HCT116 (cell line): ENCODE measurements around the gene RBCK1. TPM values are rescaled to one million over a fixed set of nuclear protein-coding genes. Genes with fewer than 3 reads are reported as not detected.

Experiments used
- ATAC-seq: fragments of 200-7000 bp; cut with Tn5 transposase; 2 replicates; pipeline ENCODE4 v1.9.1; 2020; ENCODE audit warnings: mild to moderate bottlenecking, moderate library complexity
- BruUV-seq: library from RNA; stranded (reverse); fragments of 400-500 nt; replicated peaks from 2 replicates; lab custom pipeline; 2021; lab: Mats Ljungman, UMichigan
- CTCF ChIA-PET: fragments of 300-600 bp; sonication (Branson Sonifier 250); formaldehyde crosslinking; loops from one replicate; lab custom pipeline; 2021; ENCODE audit warnings: antibody characterized with exemption; lab: Charles Lee
- POLR2A ChIA-PET: fragments of 300-600, 350-600 bp; sonication (Branson Sonifier 250); formaldehyde crosslinking; loops from one replicate; lab custom pipeline; 2021; ENCODE audit warnings: antibody characterized with exemption; lab: Charles Lee
- RAD21 ChIA-PET, 2 experiments: fragments of 300-600 bp; sonication (Branson Sonifier 250); formaldehyde crosslinking; loops; one replicate each; lab custom pipeline; 2023; ENCODE audit warnings: low total read pairs in 2 of 2; ENCODE audit not compliant: uncharacterized antibody in 2 of 2, unreplicated experiment in 2 of 2, low non-redundant PET in 1 of 2; lab: Charles Lee
- DNase-seq: peaks from one replicate; pipeline ENCODE4 v3.0.0-alpha.2; 2010; ENCODE audit warnings: low read depth, low spot score
- H2AFZ ChIP-seq: fragments of 200-600 bp; shearing (Covaris generic), sonication (generic); 2 replicates; pipeline ENCODE4 v1.6.1; 2017; ENCODE audit warnings: low read depth, mixed run types, mixed read lengths, antibody characterized with exemption, low read length; ENCODE audit not compliant: poor library complexity, severe bottlenecking
- H3K27ac ChIP-seq: 2 replicates; pipeline ENCODE4 v1.5.1; 2012; ENCODE audit warnings: low read depth, low read length
- H3K27me3 ChIP-seq: fragments of 200-600 bp; sonication (generic); 2 replicates; pipeline ENCODE4 v1.6.1; 2016; ENCODE audit warnings: mixed run types, low read length, mixed read lengths; ENCODE audit not compliant: insufficient read depth
- H3K36me3 ChIP-seq, 2 experiments: fragments of 200-500 bp in 1 of 2; fragments of 200-600 bp in 1 of 2; sonication (Bioruptor generic) in 1 of 2; sonication (generic) in 1 of 2; 2 replicates each; pipeline versions ENCODE4 v1.5.1 to v1.6.1; 2014 to 2016; ENCODE audit warnings: low read length in 2 of 2, inconsistent platforms in 1 of 2, mixed read lengths in 1 of 2, mixed run types in 1 of 2; ENCODE audit not compliant: insufficient read depth in 2 of 2, control insufficient read depth in 1 of 2
- H3K4me1 ChIP-seq, 2 experiments: fragments of 200-600 bp in 1 of 2; sonication (generic) in 1 of 2; 2 replicates each; pipeline versions ENCODE4 v1.5.1 to v1.6.1; 2012 to 2017; ENCODE audit warnings: low read length in 2 of 2, inconsistent platforms in 1 of 2, mild to moderate bottlenecking in 1 of 2, mixed read lengths in 1 of 2, mixed run types in 1 of 2, moderate library complexity in 1 of 2; ENCODE audit not compliant: insufficient read depth in 2 of 2, control insufficient read depth in 1 of 2
- H3K4me2 ChIP-seq: fragments of 200-600 bp; sonication (generic); 2 replicates; pipeline ENCODE4 v1.6.1; 2017; ENCODE audit warnings: mixed run types, low read length, mixed read lengths
- H3K4me3 ChIP-seq, 2 experiments: fragments of 200-600 bp in 1 of 2; sonication (generic) in 1 of 2; replicated peaks in 1 of 2; 2 replicates each; pipeline ENCODE4 v1.5.1; 2011 to 2016; ENCODE audit warnings: low read length in 2 of 2, control low read depth in 1 of 2, low read depth in 1 of 2, mild to moderate bottlenecking in 1 of 2, mixed read lengths in 1 of 2, mixed run types in 1 of 2
- H3K79me2 ChIP-seq: fragments of 200-600 bp; sonication (generic); 2 replicates; pipeline ENCODE4 v1.6.1; 2017; ENCODE audit warnings: mild to moderate bottlenecking, mixed run types, low read length, moderate library complexity, mixed read lengths; ENCODE audit not compliant: insufficient read depth
- H3K9ac ChIP-seq: fragments of 200-600 bp; sonication (generic); 2 replicates; pipeline ENCODE4 v1.6.1; 2016; ENCODE audit warnings: low read length, mixed read lengths
- H3K9me2 ChIP-seq: fragments of 200-600 bp; sonication (generic), shearing (Covaris generic); 2 replicates; pipeline ENCODE4 v1.6.1; 2017; ENCODE audit warnings: mixed run types, mild to moderate bottlenecking, moderate library complexity; ENCODE audit not compliant: insufficient read depth
- H3K9me3 ChIP-seq, 2 experiments: fragments of 200-500 bp in 1 of 2; fragments of 200-600 bp in 1 of 2; sonication (Bioruptor generic) in 1 of 2; sonication (generic) in 1 of 2; 2 replicates each; pipeline ENCODE4 v1.6.1; 2014 to 2017; ENCODE audit warnings: low read length in 2 of 2, mixed read lengths in 2 of 2, inconsistent platforms in 1 of 2, low read depth in 1 of 2, mild to moderate bottlenecking in 1 of 2, mixed run types in 1 of 2, moderate library complexity in 1 of 2; ENCODE audit not compliant: control insufficient read depth in 1 of 2, insufficient read depth in 1 of 2
- H4K20me1 ChIP-seq: fragments of 200-600 bp; sonication (generic), shearing (Covaris generic); 2 replicates; pipeline ENCODE4 v1.6.1; 2017; ENCODE audit warnings: mixed run types, mild to moderate bottlenecking, moderate library complexity; ENCODE audit not compliant: insufficient read depth
- ATF3 ChIP-seq: IDR thresholded peaks from 2 replicates; pipeline ENCODE4 v1.6.1; 2012
- CEBPB ChIP-seq: IDR thresholded peaks from 2 replicates; pipeline ENCODE4 v1.6.1; 2012; ENCODE audit warnings: low read depth
- EGR1 ChIP-seq: IDR thresholded peaks from 2 replicates; pipeline ENCODE4 v1.6.1; 2012; ENCODE audit warnings: low read depth
- EZH2 ChIP-seq: fragments of 200-600 bp; sonication (generic); IDR thresholded peaks from 2 replicates; pipeline ENCODE4 v1.6.1; 2017; ENCODE audit warnings: antibody characterized with exemption, mixed run types
- EZH2phosphoT487 ChIP-seq: fragments of 200-600 bp; IDR thresholded peaks from 2 replicates; pipeline ENCODE4 v1.6.1; 2018; ENCODE audit warnings: antibody characterized with exemption, borderline replicate concordance
- FOSL1 ChIP-seq: IDR thresholded peaks from 2 replicates; pipeline ENCODE4 v1.6.1; 2012; ENCODE audit warnings: low read depth
- MAX ChIP-seq: IDR thresholded peaks from 2 replicates; pipeline ENCODE4 v1.6.1; 2012
- POLR2A ChIP-seq: IDR thresholded peaks from 2 replicates; pipeline ENCODE4 v1.7.0; 2011; ENCODE audit warnings: borderline replicate concordance; ENCODE audit not compliant: insufficient read depth, insufficient read length; ENCODE audit errors: extremely low read depth
- POLR2AphosphoS5 ChIP-seq: IDR thresholded peaks from 2 replicates; pipeline ENCODE4 v1.6.1; 2011; ENCODE audit warnings: mild to moderate bottlenecking, low read depth, low read length, moderate library complexity
- RAD21 ChIP-seq: IDR thresholded peaks from 2 replicates; pipeline ENCODE4 v1.6.1; 2012; ENCODE audit warnings: low read depth, mild to moderate bottlenecking
- SRF ChIP-seq: IDR thresholded peaks from 2 replicates; pipeline ENCODE4 v1.6.1; 2012; ENCODE audit warnings: low read depth
- TCF7L2 ChIP-seq: IDR thresholded peaks from 2 replicates; pipeline ENCODE4 v1.7.0; 2011; ENCODE audit warnings: borderline replicate concordance, inconsistent platforms; ENCODE audit not compliant: insufficient read depth, insufficient read length; ENCODE audit errors: extremely low read depth
- ZNF274 ChIP-seq: fragments of 200-500 bp; sonication (Bioruptor generic); IDR thresholded peaks from 2 replicates; pipeline ENCODE4 v1.6.1; 2014; ENCODE audit warnings: mild to moderate bottlenecking, low read depth, low read length, inconsistent platforms
- intact Hi-C: fragments of 100-400 bp; cut with micrococcal nuclease; formaldehyde crosslinking; loops from 2 replicates; pipeline ENCODE4 v1.10.0; 2022
- total RNA-seq: library from RNA; stranded (reverse); gene quantifications from one replicate; pipeline ENCODE4 v1.2.1, GENCODE V29; 2021; ENCODE audit not compliant: unreplicated experiment

Gene RBCK1
- total RNA-seq, 1 experiment from 2014 or later = 180 TPM

- ATAC-seq = no peak
Measured at GRCh38 chr20:403582-403957, 4.5 kb upstream of the RBCK1 start.

DNA sequence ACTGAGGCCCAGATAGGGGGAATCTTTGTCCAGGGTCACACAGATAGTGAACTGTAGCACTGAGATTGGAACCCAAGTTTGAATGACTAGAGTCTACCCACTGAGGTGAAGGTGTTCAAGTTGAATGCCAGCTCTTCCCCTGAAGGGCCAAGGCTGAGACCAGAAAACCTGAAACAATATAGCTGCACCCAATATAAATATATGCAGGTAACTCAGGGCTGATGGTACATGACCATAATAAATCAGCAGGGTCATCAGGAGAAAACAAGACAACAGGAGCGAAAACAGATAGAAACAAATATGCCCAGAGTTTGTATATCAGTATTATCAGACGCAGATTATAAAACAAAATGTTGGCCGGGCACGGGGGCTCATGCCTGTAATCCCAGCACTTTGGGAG is 4.0 kb upstream of the RBCK1 start:
- POLR2A ChIA-PET = interaction anchor here (19.5 kb wide), 1 partner anchor 30 kb away, joined by 639 read pairs; the partner anchor contains the start of gene TRIB3
- peaks cover 0 to 6% of the 10 kb centered on the region in 2 experiments; a peak in 1 of 4 replicates for H3K9me3 ChIP-seq
- no peak overlapping the region for H3K4me2 ChIP-seq
- RAD21 ChIA-PET = no interaction called here
- intact Hi-C loops = loop anchor here (5.0 kb wide), 1 partner anchor 42 kb away; no protein-coding TSS in a partner anchor
- ATAC-seq = no peak
- H3K79me2 ChIP-seq = peaks cover 10% of the 10 kb centered on the region
- CTCF ChIA-PET = no interaction called here
- no peaks in the 10 kb centered on the region for H4K20me1 ChIP-seq
- DNase-seq = no peak
- H2AFZ ChIP-seq = no peak overlapping the region
- TF ChIP-seq SRF (no peak), CEBPB (no peak), TCF7L2 (no peak), ATF3 (no peak)
- no peaks in the 10 kb centered on the region for H3K36me3 ChIP-seq
- H3K4me3 ChIP-seq = no peak overlapping the region
- no TSS peak for BruUV-seq
- no peaks in the 10 kb centered on the region for H3K9me2 ChIP-seq
- no peak overlapping the region for H3K9ac ChIP-seq
- no peak overlapping the region for H3K27ac ChIP-seq
- peaks cover 22 to 44% of the 10 kb centered on the region in 2 experiments for H3K4me1 ChIP-seq
- H3K27me3 ChIP-seq = no peaks in the 10 kb centered on the region

More at GRCh38 chr20:403582-403957, 4.5 kb upstream of the RBCK1 start:
- H3K27me3 ChIP-seq = no peaks in the 10 kb centered on the region
- no peak overlapping the region for H3K4me2 ChIP-seq
- ChIA-PET CTCF (no interaction called here), RAD21 (no interaction called here), POLR2A (interaction anchor here (19.5 kb wide), 1 partner anchor 30 kb away, joined by 639 read pairs; the partner anchor contains the start of gene TRIB3)
- intact Hi-C loops = loop anchor here (2.0 to 5.0 kb wide), 2 partner anchors 23 to 41 kb away; partner anchors contain the start of gene TRIB3
- H3K9me3 ChIP-seq = peaks cover 0 to 6% of the 10 kb centered on the region in 2 experiments; a peak in 1 of 4 replicates
- H3K9me2 ChIP-seq = no peaks in the 10 kb centered on the region
- BruUV-seq = no TSS peak
- DNase-seq = no peak
- H3K4me3 ChIP-seq = no peak overlapping the region
- no peak overlapping the region for H3K9ac ChIP-seq
- H4K20me1 ChIP-seq = no peaks in the 10 kb centered on the region
- peaks cover 4% of the 10 kb centered on the region for H3K79me2 ChIP-seq
- peaks cover 22 to 42% of the 10 kb centered on the region in 2 experiments for H3K4me1 ChIP-seq
- no peak for TF ChIP-seq TCF7L2
- TF ChIP-seq EZH2 = no peak
- TF ChIP-seq POLR2A = no peak
- no peak for TF ChIP-seq FOSL1
- no peak for TF ChIP-seq MAX
- no peak for TF ChIP-seq EZH2phosphoT487
- no peak for TF ChIP-seq ZNF274
- TF ChIP-seq EGR1 = no peak
- no peak for TF ChIP-seq POLR2AphosphoS5
- TF ChIP-seq RAD21 = no peak
- no peaks in the 10 kb centered on the region for H3K36me3 ChIP-seq
- H3K27ac ChIP-seq = no peak overlapping the region
- no peak overlapping the region for H2AFZ ChIP-seq
